Lung (tissue), 12 donors: ENCODE data around the gene FBXL17. TPM values are rescaled to one million over a fixed set of nuclear protein-coding genes. Genes with fewer than 3 reads are reported as not detected.
A peak's percentile ranks its signal among the peaks of the same experiment; 100 is the strongest.

Experiments used
- ATAC-seq: fragments of 200-7000 bp; cut with Tn5 transposase; one replicate; pipeline ENCODE4 v1.9.1; 2020; ENCODE audit warnings: moderate number of reproducible peaks; ENCODE audit not compliant: insufficient read depth, low FRiP score
- DNase-seq, 3 donors: peaks; one replicate each; pipeline ENCODE4 v3.0.0-alpha.2; 2013 to 2017
- H3K27ac ChIP-seq, 2 donors: one replicate each; pipeline ENCODE4 v1.5.1; 2013; ENCODE audit warnings: mild to moderate bottlenecking in 2 of 2, moderate library complexity in 2 of 2, control low read depth in 1 of 2, inconsistent platforms in 1 of 2, low read depth in 1 of 2, low read length in 1 of 2
- H3K27me3 ChIP-seq, 3 donors: one replicate each; pipeline ENCODE4 v1.5.1; 2013; ENCODE audit warnings: low read length in 2 of 3; ENCODE audit not compliant: control insufficient read depth in 3 of 3, insufficient read depth in 3 of 3
- H3K36me3 ChIP-seq, 4 donors: one replicate each; pipeline ENCODE4 v1.5.1; 2013; ENCODE audit warnings: low read length in 4 of 4, mild to moderate bottlenecking in 1 of 4, moderate library complexity in 1 of 4; ENCODE audit not compliant: control insufficient read depth in 4 of 4, insufficient read depth in 4 of 4
- H3K4me1 ChIP-seq, 5 donors: one replicate each; pipeline ENCODE4 v1.5.1; 2013; ENCODE audit warnings: low read length in 5 of 5, mild to moderate bottlenecking in 2 of 5, moderate library complexity in 1 of 5; ENCODE audit not compliant: control insufficient read depth in 5 of 5, insufficient read depth in 5 of 5
- H3K4me3 ChIP-seq: one replicate; pipeline ENCODE4 v1.5.1; 2013; ENCODE audit warnings: mild to moderate bottlenecking, control low read depth, moderate library complexity
- H3K9ac ChIP-seq, 2 donors: one replicate each; pipeline ENCODE4 v1.5.1; 2013; ENCODE audit warnings: low read length in 2 of 2, control low read depth in 1 of 2; ENCODE audit not compliant: insufficient read depth in 1 of 2
- H3K9me3 ChIP-seq, 4 donors: one replicate each; pipeline ENCODE4 v1.5.1; 2013; ENCODE audit warnings: low read length in 3 of 4, mild to moderate bottlenecking in 1 of 4, moderate library complexity in 1 of 4; ENCODE audit not compliant: control insufficient read depth in 4 of 4, insufficient read depth in 3 of 4
- CTCF ChIP-seq: IDR thresholded peaks from 2 replicates; pipeline ENCODE4 v1.5.1; 2012; ENCODE audit warnings: mild to moderate bottlenecking; ENCODE audit errors: control extremely low read depth, extremely low read depth
- WGBS, 2 donors: extraction: QIAGEN DNeasy Blood & Tissue Kit; methylation state at CpG; one replicate each; pipeline ENCODE4 v1.1.7; 2013; 5-methylcytosine and 5-hydroxymethylcytosine counted together
- polyA plus RNA-seq, 2 donors: library from polyadenylated mRNA; stranded (reverse); fragments of 200-250 nt; gene quantifications; one replicate each; pipeline ENCODE4 v1.2.1, GENCODE V29; 2013
- total RNA-seq, 2 donors: library from RNA; depleted of rRNA in 1 of 2; stranded (reverse); fragments of >200 nt in 1 of 2; gene quantifications; one replicate each; pipeline ENCODE4 v1.2.1, GENCODE V29; 2014 to 2021
- donor health status: control.
- donor health status: control.
- donor health status: Bipolar disorder and iron deficiency.
- donor health status: healthy.
- donor health status: DM: yes; HTN: yes; CAD: no.

The FBXL17 gene
- total and polyA plus RNA-seq, 4 donors = 4.0 to 23.9 (median 13.6) TPM

GRCh38 chr5:107840592-107840991 is 541.3 kb downstream of the FBXL17 start:
- Histone ChIP-seq H3K27ac (no peak overlapping the region), H3K9me3 (peaks cover 0 to 3% (median 0%) of the 10 kb centered on the region in 4 donors), H3K27me3 (no peaks in the 10 kb centered on the region), H3K4me3 (peak overlapping the region; percentile 1), H3K9ac (no peak overlapping the region), H3K4me1 (peaks cover 0 to 2% (median 0%) of the 10 kb centered on the region in 5 donors), H3K36me3 (no peaks in the 10 kb centered on the region)
- DNase-seq (no peak), ATAC-seq (no peak)
- 72 to 74% methylated on average over 4 of the region's 4 CpGs for WGBS, 2 donors
- no peak for TF ChIP-seq CTCF

GRCh38 chr5:107840161-107840560 is 541.7 kb downstream of the FBXL17 start:
- TF ChIP-seq CTCF = no peak
- Histone ChIP-seq H3K9me3 (peaks cover 0 to 3% (median 0%) of the 10 kb centered on the region in 4 donors), H3K36me3 (no peaks in the 10 kb centered on the region), H3K27me3 (no peaks in the 10 kb centered on the region), H3K4me3 (no peak overlapping the region), H3K27ac (no peak overlapping the region), H3K9ac (no peak overlapping the region), H3K4me1 (peaks cover 0 to 2% (median 0%) of the 10 kb centered on the region in 5 donors)
- 73 to 77% methylated on average over 3 of the region's 3 CpGs for WGBS, 2 donors
- ATAC-seq (no peak), DNase-seq (no peak)

- Histone ChIP-seq H3K27me3 (no peaks in the 10 kb centered on the region), H3K36me3 (no peaks in the 10 kb centered on the region), H3K27ac (no peak overlapping the region), H3K4me3 (no peak overlapping the region), H3K9me3 (peaks cover 0 to 1% (median 0%) of the 10 kb centered on the region in 4 donors), H3K4me1 (peaks cover 0 to 2% (median 0%) of the 10 kb centered on the region in 5 donors), H3K9ac (no peak overlapping the region)
- 96% methylated on average over 8 of the region's 8 CpGs for WGBS, 2 donors
- TF ChIP-seq CTCF = no peak
- no peak for ATAC-seq
- no peak for DNase-seq
These were observed 546.8 kb downstream of the FBXL17 start for GRCh38 chr5:107835096-107835495.

GRCh38 chr5:107832746-107833145 is 549.2 kb downstream of the FBXL17 start:
- H3K4me1 ChIP-seq = peaks cover 0 to 2% (median 0%) of the 10 kb centered on the region in 5 donors
- H3K9me3 ChIP-seq = peaks cover 0 to 1% (median 0%) of the 10 kb centered on the region in 4 donors
- H3K27me3 ChIP-seq = no peaks in the 10 kb centered on the region
- H3K4me3 ChIP-seq = no peak overlapping the region
- ATAC-seq = no peak
- no peak for TF ChIP-seq CTCF
- no peak overlapping the region for H3K27ac ChIP-seq
- WGBS, 2 donors = 92 to 98% methylated on average over 3 of the region's 3 CpGs
- H3K36me3 ChIP-seq = no peaks in the 10 kb centered on the region
- no peak for DNase-seq
- H3K9ac ChIP-seq = no peak overlapping the region
